Fibroblast of skin of right quadriceps (primary cell): ENCODE measurements around the gene PVRIG.
"Not testable (repeated sequence)": the region's sequence is repeated elsewhere in the genome, so short reads cannot be mapped to it uniquely, and the experiment has no call there.

ENCODE experiments used
- DNase-seq: peaks from one replicate; pipeline ENCODE4 v3.0.0-alpha.2; 2013

The PVRIG gene

DNA sequence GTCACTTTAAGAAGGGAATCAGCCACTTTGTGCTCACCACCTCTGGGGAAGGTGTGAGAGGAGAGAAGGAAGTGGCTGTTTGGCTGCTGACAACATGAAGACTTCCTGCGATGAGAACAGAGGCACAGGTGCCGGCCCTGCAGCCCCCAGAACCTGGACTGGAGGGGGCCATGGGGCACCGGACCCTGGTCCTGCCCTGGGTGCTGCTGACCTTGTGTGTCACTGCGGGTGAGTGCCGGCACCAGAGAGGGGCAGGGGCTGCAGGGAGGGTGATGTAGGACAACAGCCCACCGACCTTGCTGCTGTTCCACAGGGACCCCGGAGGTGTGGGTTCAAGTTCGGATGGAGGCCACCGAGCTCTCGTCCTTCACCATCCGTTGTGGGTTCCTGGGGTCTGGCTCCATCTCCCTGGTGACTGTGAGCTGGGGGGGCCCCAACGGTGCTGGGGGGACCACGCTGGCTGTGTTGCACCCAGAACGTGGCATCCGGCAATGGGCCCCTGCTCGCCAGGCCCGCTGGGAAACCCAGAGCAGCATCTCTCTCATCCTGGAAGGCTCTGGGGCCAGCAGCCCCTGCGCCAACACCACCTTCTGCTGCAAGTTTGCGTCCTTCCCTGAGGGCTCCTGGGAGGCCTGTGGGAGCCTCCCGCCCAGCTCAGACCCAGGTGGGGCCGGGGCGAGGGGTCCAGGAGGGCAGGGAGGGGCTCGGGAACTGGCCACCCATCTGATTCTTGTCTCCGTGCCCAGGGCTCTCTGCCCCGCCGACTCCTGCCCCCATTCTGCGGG lies at the start of gene PVRIG:
PVRIG (plus strand) TSS at position 149 of the 785 bp plus-strand sequence; CDS start at position 171, 22 bp downstream.
- not testable (repeated sequence) for DNase-seq

DNA sequence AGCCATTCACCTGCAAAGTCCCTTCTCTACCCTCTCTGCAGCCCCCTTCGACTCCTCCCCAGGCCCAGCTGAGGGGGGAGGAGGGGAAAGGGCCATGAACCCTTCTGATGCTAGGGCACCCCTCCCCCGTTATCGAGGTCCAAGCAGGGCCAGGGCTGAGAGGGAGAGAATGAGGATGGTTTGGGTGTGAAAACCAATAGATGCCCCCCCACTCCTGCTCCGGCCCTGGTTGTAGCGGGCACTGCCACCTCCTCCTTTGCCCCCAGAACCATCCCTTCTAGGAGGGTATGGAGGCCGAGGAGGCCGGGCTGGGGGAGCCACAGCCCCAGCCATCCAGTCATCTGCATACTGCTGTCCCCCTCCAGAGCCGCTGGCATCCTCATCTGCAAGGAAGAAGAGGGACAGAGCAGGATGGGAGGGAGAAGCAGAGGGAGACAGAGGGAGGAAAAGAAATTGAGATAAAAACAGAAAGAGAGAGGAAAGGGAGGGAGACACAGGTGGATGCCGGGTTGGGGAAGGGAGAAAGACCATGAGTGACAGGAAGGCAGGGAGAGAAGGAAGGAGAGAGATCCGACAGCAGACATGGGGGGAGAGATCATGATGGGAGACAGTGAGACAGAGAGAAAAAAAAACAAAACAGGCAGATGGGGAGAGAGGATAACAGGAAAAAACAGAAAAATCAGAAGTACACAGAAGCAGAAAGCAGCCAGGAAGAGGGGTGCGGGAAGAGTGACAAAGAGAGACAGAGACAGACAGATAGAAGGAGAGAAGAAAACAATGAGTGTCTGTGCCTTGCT lies 49.5 kb upstream of the PVRIG start:
- no peak for DNase-seq

- DNase-seq, result no peak
These were observed 48.6 kb upstream of the PVRIG start for GRCh38 chr7:100171087-100171681.

- no peak for DNase-seq
These were observed 47.9 kb upstream of the PVRIG start for GRCh38 chr7:100171840-100172239.

- no peak for DNase-seq
These were observed 45.8 kb upstream of the PVRIG start for GRCh38 chr7:100173806-100174495.

DNA sequence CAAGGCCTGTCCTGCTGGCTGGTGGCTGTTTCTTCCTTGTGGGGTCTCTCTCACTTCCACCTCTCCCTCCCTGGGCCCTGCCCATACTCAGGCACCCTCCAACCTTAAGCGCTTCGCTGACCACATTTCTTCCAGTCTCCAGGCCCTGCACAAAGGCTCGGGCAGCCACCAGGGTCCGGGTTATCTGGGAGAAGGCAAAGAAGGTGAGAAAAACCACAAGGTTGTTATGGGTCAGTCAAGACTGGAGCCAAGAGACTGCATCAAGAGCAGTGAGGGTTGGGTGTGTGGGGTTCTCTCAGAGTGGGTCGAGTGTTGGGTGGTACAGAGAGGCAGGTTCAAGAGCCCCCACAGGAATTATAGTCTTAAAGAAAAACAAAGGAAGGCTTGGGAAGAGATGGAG lies 45.2 kb upstream of the PVRIG start:
- no peak for DNase-seq

DNA sequence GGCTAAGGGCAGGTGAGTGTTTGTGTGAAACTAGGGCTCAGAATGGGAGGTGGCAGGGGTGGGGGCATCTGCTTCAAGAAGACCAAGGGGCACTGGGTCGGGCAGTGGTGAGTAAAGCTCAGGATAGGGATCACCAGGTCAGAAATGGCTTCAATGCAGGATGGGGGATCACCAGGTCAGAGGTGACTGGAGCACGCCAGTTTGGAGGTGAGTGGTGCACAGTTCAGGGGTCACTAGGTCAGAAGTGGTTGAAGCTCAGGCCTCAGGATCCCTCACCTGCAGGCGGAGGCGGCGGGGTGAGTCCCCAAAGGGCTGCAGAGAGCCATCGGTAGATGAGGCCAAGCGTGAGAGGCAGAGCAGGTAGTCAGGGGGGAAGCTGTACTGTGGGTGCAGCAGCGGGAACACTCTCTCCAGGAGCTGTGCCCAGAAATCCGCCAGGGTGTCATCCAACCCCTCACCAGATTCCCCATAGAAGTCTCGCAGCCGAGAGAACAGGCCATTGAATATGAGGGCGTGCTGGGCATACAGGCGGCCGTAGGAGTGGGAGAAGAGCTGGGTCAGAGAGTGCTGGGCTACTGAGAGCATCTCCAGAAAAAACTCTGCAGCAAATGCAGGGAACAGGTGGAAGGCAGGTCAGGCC lies 44.3 kb upstream of the PVRIG start:
- DNase-seq, result no peak

GRCh38 chr7:100176096-100177044 lies 43.4 kb upstream of the PVRIG start:
- no peak for DNase-seq

DNA sequence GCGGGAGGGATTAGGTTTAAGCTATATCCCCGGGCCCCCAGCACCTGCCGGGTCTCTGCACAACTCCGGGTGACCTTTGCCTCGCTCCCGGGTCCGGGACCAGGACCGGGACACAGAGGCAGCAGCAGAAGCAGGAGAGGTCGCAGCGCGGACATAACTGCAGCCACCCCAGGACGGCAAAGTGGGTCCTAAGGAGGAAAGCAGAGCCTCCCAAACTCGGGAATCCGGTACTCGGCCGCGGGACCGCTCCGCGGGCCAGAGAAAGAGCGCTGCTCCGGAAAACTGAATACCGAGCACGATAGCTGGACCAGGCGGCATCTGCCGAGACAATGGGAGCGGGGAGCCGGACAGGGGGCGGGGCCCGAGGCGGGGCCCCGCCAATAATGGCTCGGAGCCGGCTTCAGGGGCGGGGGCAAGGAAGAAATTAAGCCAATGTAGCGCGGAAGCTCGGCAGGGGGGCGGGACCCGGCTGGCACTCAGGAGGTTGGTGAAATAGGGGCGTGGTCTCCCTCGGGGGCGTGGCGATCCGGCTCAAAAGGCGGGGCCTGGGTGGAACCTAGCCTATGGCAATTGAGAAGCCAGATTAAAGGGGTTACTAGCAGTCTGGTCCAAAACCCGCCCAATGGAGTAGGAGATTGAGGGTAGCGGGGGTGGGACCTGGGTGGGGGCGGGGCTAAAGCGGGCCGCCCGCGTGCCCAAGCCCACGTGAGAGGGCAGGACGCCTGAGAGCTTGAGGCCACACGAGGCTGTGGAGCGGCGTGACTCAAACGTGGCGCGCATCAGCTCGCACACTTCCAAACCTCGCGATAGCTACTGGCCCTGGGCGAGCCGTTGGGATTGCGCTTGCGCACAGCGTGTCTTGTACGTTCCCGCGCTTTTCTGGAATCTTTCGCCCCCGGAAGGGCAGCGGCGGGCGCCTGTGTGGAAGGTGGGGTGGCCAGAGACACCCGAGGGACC lies 42.4 kb upstream of the PVRIG start, which contains the start of the genes GPC2 and STAG3:
GPC2 (minus strand) TSS at position 337 of the 957 bp plus-strand sequence; CDS start at position 155, 182 bp downstream.
STAG3 (plus strand) TSS at position 874 of the 957 bp plus-strand sequence. CDS start 2,639 bp downstream, outside the sequence.
- DNase-seq, result peak; percentile 98

DNA sequence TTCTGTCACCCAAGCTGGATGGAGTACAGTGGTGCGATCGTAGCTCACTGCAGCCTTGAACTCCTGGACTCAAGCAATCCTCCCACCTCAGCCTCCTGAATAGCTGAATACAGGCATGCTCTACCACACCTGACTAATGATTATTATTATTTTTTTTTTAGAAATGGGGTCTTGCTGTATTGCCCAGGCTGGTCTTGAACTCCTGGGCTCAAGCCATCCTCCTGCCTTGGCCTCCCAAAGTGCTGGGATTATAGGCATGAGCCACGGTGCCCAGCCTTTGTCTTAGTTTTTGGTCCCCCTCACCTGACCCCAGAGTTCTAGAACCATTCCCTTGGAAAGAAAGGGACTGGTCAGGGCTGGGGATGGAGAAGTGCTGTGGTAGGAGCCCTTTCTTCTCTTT lies 39.7 kb upstream of the PVRIG start:
- not testable (repeated sequence) for DNase-seq

- DNase-seq, result not testable (repeated sequence)
These were observed 37.1 kb upstream of the PVRIG start for GRCh38 chr7:100182616-100183015.

GRCh38 chr7:100183090-100183489 lies 36.7 kb upstream of the PVRIG start:
- not testable (repeated sequence) for DNase-seq

GRCh38 chr7:100185726-100186125 lies 34.0 kb upstream of the PVRIG start:
- no peak for DNase-seq

DNA sequence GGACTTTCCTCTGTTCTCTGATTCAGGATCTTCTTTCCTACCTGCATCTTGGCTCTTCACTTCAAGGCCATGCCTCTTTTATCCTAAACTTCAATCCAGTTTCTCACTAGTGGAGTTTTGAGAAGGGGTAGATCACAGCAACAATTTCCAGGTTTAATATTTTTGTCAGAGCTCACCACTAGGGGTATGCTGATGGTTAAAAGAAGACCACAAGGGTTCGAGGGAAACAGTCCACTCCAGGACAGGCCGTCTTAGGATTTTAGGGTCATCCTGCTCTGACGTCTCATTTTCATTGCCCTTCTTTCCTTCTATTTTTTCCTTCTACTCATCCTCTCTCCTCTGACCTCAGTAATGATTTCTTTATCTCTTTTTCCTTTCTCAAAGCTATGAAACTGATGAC lies 30.7 kb upstream of the PVRIG start:
- DNase-seq, result no peak

- DNase-seq, result peak; percentile 65
These were observed 29.6 kb upstream of the PVRIG start for GRCh38 chr7:100190048-100190711.

DNA sequence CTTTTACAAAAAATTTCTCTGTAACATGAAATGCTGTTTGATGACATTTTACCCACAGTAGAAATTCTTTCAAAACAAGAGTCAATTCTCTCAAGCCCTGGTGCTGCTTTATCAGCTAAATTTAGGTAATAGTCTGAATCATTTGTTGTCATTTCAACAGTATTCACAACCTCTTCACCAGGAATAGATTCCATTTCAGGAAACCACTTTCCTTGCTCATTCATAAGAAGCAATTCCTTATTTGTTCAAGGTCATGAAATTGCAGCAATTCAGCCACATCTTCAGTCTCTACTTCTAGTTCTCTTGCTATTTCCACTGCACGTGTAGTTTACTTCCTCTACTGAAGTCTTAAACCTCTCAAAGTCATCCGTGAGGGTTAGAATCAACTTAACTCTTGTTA lies 28.0 kb upstream of the PVRIG start:
- peak; percentile 55 for DNase-seq

- not testable (repeated sequence) for DNase-seq
These were observed 27.4 kb upstream of the PVRIG start for GRCh38 chr7:100192281-100192862.

- no peak for DNase-seq
These were observed 26.8 kb upstream of the PVRIG start for GRCh38 chr7:100192969-100193368.

GRCh38 chr7:100195222-100195621 lies 24.5 kb upstream of the PVRIG start:
- no peak for DNase-seq
